SU-DHL-6 (cell line): ENCODE data around the gene FAM98B.
A peak's percentile ranks its signal among the peaks of the same experiment; 100 is the strongest.

ENCODE experiments used
- H2AFZ ChIP-seq: fragments of 200-600 bp; sonication (generic); 2 replicates; pipeline ENCODE4 v1.6.1; 2014; ENCODE audit warnings: low read depth, mild to moderate bottlenecking, moderate library complexity, mixed read lengths, antibody characterized with exemption, low read length; ENCODE audit not compliant: severe bottlenecking
- H3F3A ChIP-seq: fragments of 200-600 bp; shearing (Covaris generic); 2 replicates; pipeline ENCODE4 v1.6.0; 2016; ENCODE audit warnings: antibody characterized with exemption, mild to moderate bottlenecking; ENCODE audit not compliant: insufficient read depth
- H3K27ac ChIP-seq: fragments of 200-600 bp; sonication (generic); 2 replicates; pipeline ENCODE4 v1.5.1; 2016; ENCODE audit warnings: low read depth, mild to moderate bottlenecking, low read length, moderate library complexity, mixed read lengths
- H3K27me3 ChIP-seq: fragments of 200-600 bp; sonication (generic), shearing (Covaris generic); 2 replicates; pipeline ENCODE4 v1.6.0; 2014; ENCODE audit warnings: mild to moderate bottlenecking, low read length
- H3K36me3 ChIP-seq: fragments of 200-600 bp; sonication (generic); 2 replicates; pipeline ENCODE4 v1.6.1; 2014; ENCODE audit warnings: mild to moderate bottlenecking, low read length, mixed read lengths
- H3K4me2 ChIP-seq: fragments of 300-600, 200-600 bp; shearing (Covaris generic), sonication (generic); 2 replicates; pipeline ENCODE4 v1.6.0; 2014; ENCODE audit warnings: low read length, low read depth, mild to moderate bottlenecking; ENCODE audit not compliant: poor library complexity, severe bottlenecking
- H3K4me3 ChIP-seq: fragments of 200-600 bp; sonication (generic); 2 replicates; pipeline ENCODE4 v1.5.1; 2014; ENCODE audit warnings: antibody characterized with exemption, low read length, mild to moderate bottlenecking, mixed read lengths; ENCODE audit not compliant: insufficient read depth, poor library complexity, severe bottlenecking
- H3K79me2 ChIP-seq: fragments of 200-600 bp; sonication (generic); 2 replicates; pipeline ENCODE4 v1.6.1; 2014; ENCODE audit warnings: mild to moderate bottlenecking, low read length, moderate library complexity; ENCODE audit not compliant: insufficient read depth
- H3K9ac ChIP-seq: fragments of 200-600 bp; sonication (generic); 2 replicates; pipeline ENCODE4 v1.7.0; 2014; ENCODE audit warnings: mild to moderate bottlenecking, low read length
- H3K9me2 ChIP-seq: fragments of 200-600 bp; sonication (generic); replicated peaks from 2 replicates; pipeline ENCODE4 v1.6.1; 2014; ENCODE audit warnings: low read length; ENCODE audit not compliant: insufficient read depth
- H3K9me3 ChIP-seq: fragments of 200-600 bp; sonication (generic); 2 replicates; pipeline ENCODE4 v1.6.1; 2014; ENCODE audit warnings: low read length, mixed read lengths; ENCODE audit not compliant: insufficient read depth
- H4K20me1 ChIP-seq: fragments of 200-600 bp; sonication (generic); 2 replicates; pipeline ENCODE4 v1.6.1; 2014; ENCODE audit warnings: low read depth, mild to moderate bottlenecking, antibody characterized with exemption, low read length, moderate library complexity, mixed read lengths
- EZH2phosphoT487 ChIP-seq: fragments of 200-600 bp; sonication (generic), shearing (Covaris generic); conservative IDR thresholded peaks from 2 replicates; pipeline ENCODE4 v1.6.1; 2018; ENCODE audit warnings: mild to moderate bottlenecking, antibody characterized with exemption, low read length, moderate library complexity, mixed read lengths
- TF ChIP-seq, protein P1 (sequence below): fragments of 200-600 bp; sonication (generic); IDR thresholded peaks from one replicate; pipeline ENCODE4 v1.5.1; 2017; ENCODE audit warnings: antibody characterized with exemption, mild to moderate bottlenecking, low read length, moderate library complexity; ENCODE audit not compliant: insufficient read depth, poor library complexity, severe bottlenecking

Gene FAM98B

DNA sequence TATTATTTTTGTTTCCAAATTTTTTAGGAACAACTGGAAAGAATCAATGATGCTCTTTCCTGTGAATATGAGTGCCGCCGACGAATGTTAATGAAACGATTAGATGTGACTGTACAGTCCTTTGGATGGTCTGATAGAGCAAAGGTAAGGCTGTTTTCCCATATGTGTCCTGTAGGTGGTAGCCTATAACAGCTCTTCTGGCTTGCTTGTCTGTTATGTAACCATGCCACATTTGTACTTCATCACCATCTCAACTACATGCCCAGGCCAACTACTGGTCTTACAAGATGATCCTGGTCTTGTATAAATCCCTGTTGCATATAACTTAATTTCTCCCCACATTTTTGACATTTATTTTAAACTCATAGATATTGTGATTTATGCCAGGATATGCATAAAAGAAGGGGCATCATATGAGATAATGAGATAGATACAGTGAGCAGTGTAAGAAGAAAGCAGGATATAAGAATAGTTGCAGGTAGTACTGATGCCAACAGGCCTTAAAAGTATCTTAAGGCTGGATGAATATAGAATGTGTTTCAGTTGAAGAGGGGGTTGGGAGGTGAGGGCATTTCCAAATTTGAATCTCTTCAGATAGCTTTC is 20.3 kb downstream of the FAM98B start:
- Histone ChIP-seq H4K20me1 (no peaks in the 10 kb centered on the region), H3K79me2 (no peaks in the 10 kb centered on the region), H3K27me3 (no peaks in the 10 kb centered on the region), H3K4me3 (no peak overlapping the region), H3K9me3 (no peaks in the 10 kb centered on the region), H3K9ac (no peak overlapping the region), H3F3A (peaks cover 4% of the 10 kb centered on the region; the same call in 1 of the 2 replicates), H3K4me2 (no peak overlapping the region), H3K36me3 (peaks cover 25% of the 10 kb centered on the region), H2AFZ (no peak overlapping the region), H3K27ac (no peak overlapping the region), H3K9me2 (no peaks in the 10 kb centered on the region)
- no peak for TF ChIP-seq EZH2phosphoT487
- TF ChIP-seq, protein P1, sequence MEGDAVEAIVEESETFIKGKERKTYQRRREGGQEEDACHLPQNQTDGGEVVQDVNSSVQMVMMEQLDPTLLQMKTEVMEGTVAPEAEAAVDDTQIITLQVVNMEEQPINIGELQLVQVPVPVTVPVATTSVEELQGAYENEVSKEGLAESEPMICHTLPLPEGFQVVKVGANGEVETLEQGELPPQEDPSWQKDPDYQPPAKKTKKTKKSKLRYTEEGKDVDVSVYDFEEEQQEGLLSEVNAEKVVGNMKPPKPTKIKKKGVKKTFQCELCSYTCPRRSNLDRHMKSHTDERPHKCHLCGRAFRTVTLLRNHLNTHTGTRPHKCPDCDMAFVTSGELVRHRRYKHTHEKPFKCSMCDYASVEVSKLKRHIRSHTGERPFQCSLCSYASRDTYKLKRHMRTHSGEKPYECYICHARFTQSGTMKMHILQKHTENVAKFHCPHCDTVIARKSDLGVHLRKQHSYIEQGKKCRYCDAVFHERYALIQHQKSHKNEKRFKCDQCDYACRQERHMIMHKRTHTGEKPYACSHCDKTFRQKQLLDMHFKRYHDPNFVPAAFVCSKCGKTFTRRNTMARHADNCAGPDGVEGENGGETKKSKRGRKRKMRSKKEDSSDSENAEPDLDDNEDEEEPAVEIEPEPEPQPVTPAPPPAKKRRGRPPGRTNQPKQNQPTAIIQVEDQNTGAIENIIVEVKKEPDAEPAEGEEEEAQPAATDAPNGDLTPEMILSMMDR = peak; percentile 41

DNA sequence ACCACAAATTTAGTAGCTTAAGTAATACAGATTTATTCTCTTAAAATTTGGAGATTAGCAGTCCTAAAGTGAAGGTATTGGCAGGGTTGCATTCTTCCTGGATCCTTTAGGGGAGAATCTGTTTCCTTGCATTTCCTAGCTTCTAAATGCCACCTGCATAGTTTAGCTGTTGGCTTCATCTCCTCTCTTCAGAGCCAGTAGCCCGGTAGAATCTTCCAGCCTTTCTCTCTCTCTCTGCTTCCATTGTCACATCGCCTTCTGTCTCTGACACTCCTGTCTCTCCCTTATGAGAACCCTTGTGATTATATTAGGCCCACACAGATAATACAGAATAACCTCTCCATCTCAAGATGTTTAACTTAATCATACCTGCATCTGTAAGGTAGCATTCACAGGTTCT is 21.4 kb downstream of the FAM98B start:
- H3K9me3 ChIP-seq = no peaks in the 10 kb centered on the region
- no peaks in the 10 kb centered on the region for H3K79me2 ChIP-seq
- H3K27me3 ChIP-seq = no peaks in the 10 kb centered on the region
- no peak overlapping the region for H3K27ac ChIP-seq
- TF ChIP-seq, protein P1 = no peak
- H3K4me2 ChIP-seq = no peak overlapping the region
- H3K36me3 ChIP-seq = peaks cover 24% of the 10 kb centered on the region
- no peak overlapping the region for H3K4me3 ChIP-seq
- H2AFZ ChIP-seq = no peak overlapping the region
- peaks cover 4% of the 10 kb centered on the region; the same call in 1 of the 2 replicates for H3F3A ChIP-seq
- H3K9me2 ChIP-seq = no peaks in the 10 kb centered on the region
- no peak overlapping the region for H3K9ac ChIP-seq
- H4K20me1 ChIP-seq = no peaks in the 10 kb centered on the region

DNA sequence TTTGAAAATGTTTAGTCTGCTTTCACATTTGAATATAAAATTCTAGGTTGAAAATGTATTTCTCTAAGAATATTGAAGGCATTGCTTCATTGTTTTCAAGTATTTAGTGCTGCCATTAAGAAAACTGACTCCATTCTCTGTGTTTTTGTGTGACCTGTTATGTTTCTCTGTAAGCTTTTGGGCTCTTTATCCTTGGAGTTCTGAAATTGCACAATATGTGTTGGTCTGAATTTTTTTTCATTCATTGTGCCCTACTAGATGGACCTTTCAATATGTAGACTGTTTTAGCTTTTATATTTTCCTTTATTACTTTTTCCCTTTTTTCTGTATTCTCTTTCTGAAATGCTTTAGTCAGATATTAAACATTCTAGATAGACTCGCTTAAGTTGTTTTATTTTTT is 22.2 kb downstream of the FAM98B start:
- Histone ChIP-seq H3K9me2 (no peaks in the 10 kb centered on the region), H3F3A (peaks cover 4% of the 10 kb centered on the region; the same call in 1 of the 2 replicates), H3K4me3 (no peak overlapping the region), H3K36me3 (peaks cover 25% of the 10 kb centered on the region), H3K79me2 (no peaks in the 10 kb centered on the region), H3K4me2 (no peak overlapping the region), H3K27me3 (no peaks in the 10 kb centered on the region), H2AFZ (no peak overlapping the region), H3K9me3 (no peaks in the 10 kb centered on the region), H3K27ac (no peak overlapping the region), H3K9ac (no peak overlapping the region), H4K20me1 (no peaks in the 10 kb centered on the region)
- TF ChIP-seq EZH2phosphoT487 = no peak
- TF ChIP-seq, protein P1 = no peak
